ENCODE measurements around the gene PRKCB.

DNA sequence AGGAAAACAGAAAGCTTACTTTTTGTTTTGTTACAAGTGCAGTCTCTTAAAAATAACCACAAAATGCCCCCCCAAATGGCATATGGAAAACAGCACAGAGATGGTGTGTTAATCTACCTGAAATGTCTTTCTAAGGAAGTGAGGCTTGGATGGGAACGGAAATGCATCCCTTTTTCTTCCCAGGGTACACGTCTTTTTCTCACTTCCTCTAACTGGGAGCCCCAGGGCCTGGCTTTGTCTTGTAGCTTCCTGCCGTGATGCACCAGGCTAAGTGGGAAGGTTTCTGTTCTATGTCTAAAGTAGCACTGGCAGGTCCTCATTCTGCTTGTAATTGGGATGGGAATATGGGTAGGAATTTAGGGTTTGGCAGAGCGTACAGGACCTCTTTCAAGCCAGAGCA is 367.9 kb downstream of the PRKCB start:
- TF ChIP-seq, protein P1, sequence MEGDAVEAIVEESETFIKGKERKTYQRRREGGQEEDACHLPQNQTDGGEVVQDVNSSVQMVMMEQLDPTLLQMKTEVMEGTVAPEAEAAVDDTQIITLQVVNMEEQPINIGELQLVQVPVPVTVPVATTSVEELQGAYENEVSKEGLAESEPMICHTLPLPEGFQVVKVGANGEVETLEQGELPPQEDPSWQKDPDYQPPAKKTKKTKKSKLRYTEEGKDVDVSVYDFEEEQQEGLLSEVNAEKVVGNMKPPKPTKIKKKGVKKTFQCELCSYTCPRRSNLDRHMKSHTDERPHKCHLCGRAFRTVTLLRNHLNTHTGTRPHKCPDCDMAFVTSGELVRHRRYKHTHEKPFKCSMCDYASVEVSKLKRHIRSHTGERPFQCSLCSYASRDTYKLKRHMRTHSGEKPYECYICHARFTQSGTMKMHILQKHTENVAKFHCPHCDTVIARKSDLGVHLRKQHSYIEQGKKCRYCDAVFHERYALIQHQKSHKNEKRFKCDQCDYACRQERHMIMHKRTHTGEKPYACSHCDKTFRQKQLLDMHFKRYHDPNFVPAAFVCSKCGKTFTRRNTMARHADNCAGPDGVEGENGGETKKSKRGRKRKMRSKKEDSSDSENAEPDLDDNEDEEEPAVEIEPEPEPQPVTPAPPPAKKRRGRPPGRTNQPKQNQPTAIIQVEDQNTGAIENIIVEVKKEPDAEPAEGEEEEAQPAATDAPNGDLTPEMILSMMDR (IDR thresholded peaks at IDR 0.05) = no peak
- TF ChIP-seq POLR2A (IDR thresholded peaks at IDR 0.05) = no peak
